Epidermal melanocyte (primary cell): Measurements from ENCODE around the gene VAV2.

Experiments used
- DNase-seq: peaks from one replicate; pipeline ENCODE4 v3.0.0; 2011; ENCODE audit warnings: low spot score; ENCODE audit not compliant: insufficient read length

Gene VAV2

DNA sequence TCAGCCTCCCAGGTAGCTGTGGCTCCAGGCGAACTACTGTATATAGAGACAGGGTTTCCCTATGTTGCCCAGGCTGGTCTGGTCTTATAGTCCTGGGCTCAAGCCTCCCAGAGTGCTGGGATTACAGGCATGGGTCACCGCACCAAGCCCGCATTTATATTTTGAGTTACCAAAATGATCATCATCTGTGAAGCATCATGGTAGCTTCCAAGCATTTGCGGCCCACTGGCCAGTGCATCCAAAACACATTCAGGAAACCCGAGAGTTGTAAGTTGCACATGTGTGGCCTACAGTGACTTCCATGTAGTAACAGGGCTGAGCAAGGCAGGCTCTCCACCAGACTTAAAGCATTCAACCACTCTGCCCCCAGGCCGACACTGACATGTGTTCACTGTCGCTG lies 35.4 kb upstream of the VAV2 start:
- DNase-seq = no peak

DNA sequence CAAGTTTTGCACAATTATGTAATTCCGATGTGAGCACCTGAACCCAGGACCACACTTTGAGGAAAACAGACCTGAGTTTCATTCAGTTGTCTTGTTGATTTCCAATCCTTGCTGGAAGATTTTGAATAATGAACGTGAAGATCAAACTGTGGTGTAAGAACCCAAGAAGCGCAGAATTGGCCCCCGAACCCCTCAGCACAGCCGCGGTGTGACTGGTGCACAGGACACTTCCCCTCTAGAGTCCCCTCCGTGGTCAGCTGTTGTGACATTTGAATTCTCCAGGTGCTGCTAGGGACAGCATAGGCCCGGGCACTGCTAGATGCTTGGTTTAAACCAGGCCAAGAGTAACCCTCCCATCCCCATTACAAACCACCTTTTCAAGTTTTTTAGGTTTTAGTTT lies 34.9 kb upstream of the VAV2 start:
- DNase-seq = no peak

DNA sequence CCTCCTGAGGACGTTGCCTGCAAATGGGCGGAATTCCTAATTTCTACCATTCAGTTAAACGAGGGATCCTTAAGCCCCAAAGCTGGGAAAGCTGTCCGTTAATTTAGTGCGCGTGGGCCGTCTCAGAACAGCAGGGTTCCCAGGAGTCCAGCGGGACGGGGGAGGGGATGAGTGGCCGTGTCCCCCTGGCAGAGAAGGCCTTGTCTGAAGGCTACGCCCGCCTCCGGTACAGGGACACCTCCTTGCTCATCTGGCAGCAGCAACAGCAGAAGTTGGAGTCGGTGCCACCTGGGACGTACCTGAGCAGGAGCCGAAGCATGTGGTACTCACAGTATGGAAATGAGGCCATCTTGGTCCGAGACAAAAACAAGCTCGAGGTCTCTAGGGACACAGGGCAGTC lies 34.5 kb upstream of the VAV2 start:
- no peak for DNase-seq

DNA sequence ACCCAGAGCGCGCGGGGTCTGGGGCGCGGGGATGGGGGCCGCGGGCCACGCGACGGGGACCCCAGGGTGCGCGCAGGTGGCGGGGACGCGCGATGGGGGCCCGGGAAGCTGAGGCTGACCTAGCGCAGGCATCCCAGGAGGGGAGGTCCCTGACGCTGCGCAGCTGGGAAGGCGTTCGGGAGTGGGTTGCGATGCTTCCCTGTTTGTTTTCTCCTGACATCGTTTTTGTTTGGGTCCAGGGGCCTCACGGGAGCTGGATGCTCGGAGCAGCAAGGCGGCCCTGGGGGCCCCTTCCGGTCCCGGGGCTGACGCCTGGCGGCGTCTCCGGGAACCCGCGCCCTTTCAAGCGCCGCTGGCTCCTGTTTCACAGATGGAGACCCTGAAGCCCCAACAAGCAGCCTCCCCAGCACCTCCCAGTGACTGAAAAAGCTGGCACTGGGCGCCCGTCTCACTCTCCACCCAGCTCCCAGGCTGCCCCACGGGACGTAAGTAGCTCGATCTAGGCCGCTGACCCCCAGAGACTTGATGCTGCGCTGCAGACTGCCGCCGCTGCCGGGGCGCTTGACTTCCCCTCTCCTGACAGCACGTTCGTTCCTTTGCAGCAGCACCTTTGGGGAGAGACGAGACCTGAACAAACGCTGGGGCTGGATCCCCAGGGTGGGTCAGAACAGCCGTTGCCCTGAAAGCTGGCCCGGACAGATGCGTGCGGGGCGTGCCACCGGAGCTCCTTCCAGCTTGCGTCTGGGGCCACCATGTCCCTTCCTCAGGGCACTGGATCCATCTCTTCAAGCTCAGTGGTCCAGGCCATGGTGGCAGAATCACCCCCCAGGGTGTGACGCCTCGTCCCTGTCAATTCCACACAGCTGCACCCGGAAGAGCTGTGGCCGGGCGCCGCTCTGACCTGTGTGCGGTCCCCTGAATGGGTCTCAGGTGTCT lies 33.8 kb upstream of the VAV2 start:
- DNase-seq = peak; percentile 54

DNA sequence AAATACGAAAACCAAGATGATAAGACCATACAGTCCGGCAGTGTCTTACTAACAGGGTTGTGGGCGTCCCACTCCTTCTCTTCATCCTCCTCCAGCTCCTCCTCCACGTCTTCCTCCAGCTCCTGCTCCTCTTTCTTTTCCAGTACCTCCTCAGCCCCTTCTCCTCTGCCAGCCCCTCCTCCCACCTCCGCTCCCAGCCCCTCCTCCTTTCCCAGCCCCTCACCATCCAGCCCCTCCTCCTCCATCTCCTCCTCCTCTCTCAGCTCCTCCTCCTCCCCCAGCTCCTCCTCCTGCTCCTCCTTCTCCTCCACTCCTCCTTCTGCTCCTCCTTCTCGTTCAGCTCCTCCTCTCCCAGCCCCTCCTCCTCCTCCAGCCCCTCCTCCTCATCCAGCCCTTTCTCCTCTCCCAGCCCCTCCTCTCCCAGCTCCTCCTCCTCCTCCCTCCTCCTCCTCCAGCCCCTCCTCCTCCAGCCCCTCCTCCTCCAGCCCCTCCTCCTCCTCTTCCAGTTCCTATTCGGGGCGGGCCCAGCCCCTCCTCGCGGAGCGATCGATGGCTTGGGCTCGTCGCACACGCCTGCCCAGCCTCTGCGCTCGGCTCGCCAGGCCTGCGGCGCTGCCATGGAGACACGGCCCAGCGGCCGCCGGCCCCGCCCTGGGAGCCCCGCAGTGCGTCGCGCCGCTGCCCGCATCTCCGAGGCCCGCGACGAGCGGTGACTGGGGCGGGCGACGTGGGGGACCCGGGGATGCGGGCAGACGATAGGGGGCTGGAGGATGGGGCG lies 32.9 kb upstream of the VAV2 start, which contains the start of gene BRD3OS:
Gene BRD3OS (plus strand): TSS at position 654 of the 778 bp plus-strand sequence. CDS start 1,267 bp downstream, outside the sequence.
- DNase-seq = peak; percentile 92

DNA sequence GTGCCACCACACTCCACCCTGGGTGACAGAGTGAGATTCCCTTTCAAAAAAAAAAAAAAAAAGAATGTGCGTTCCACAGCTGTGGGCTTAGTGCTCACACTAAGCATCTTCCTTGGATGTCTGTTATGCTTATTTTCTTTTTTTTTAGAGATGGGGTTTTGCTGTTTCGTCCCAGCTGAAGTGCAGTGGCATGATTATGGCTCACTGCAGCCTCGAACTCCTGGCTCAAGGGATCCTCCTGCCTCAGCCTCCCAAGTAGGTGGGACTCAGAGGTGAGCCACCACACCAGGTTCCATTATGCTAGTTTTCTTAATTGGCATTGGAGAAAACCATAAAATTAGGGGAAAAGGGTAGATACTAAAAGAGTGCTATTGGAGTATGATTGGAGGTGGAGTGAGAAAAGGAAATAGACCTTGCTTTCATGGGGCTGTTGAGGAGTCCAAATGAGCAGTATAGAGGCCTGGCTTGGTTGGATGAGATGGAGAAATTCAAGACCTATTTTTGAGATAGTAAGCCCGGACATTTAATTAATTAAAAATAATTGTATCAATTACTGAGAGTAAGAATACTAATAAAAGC lies 32.2 kb upstream of the VAV2 start:
- no peak for DNase-seq

DNA sequence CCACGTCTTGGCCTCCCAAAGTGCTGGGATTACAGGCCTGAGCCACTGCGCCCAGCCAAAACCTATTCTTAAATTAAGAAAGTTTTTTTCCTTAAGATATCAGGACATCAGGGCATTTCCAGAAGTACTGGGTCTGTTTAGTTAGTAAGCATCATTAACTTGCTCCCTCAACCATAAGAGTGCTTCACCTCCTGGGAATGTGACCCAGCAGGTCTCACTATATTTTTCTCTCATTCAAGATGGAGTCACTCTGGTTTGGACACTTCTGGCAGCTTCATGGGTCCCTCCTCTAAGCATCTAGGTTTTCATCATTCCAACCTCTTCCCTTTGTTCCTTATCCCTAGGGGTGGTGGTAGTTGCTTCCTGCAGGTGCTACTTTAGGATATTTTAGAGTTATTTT lies 22.8 kb upstream of the VAV2 start:
- DNase-seq = no peak

DNA sequence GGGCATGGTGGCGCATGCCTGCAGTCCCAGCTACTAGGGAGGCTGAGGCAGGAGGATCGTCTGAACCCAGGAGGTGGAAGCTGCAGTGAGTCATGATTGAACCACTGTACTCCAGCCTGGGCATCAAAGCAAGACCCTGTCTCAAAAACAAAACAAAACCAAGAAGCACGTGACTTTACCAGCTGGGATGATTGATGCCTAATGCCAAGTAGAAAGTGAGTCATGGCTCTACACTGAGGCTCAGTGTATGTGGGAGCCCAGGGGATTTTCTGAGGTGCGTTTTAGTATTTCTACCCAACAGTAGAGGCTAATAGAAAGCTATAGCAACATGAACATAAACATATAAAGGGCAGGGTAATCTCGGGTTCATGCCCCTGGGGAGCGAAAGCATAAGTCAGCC lies 19.3 kb upstream of the VAV2 start:
- DNase-seq = no peak

DNA sequence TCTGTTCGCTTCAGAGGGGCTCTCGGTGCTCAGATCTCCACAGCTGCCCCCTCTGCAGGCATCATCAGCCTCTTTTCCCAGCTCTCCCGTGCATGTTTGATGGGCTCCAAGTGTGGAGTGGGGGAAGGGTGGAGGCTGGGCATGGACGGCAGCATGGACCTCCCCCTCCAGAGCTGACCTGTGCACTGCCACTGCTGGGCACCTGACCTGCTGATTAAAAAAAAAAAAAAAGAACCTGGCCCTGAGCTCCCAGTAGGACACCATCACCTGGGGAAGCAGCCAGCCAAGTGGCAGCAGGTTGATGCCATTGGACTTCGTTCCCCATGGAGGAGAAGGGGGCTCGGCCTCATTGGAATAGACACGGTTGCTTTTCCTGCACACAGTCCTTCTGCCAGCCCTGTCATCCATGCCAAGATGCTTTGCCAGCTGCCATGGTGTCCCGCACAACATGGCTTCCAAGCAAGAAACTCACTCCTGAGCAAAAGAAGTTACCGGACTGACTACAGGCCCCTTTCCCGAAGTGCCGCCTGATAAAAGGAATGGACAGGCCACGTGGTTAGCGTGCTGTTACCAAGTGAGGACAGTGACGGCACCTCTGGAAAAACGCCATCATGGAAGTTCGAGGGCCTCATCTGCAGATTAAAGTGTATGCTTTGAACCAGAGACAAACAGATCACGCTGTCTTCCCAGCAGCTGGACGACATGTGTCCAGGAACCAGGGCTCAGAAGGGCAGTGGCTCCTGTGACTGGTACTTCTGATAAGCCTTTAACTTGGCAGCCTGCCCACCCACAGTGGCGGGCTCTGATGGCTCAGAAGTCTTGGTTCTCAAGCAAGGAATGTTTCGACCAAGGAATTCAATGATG lies 18.4 kb upstream of the VAV2 start:
- no peak for DNase-seq

DNA sequence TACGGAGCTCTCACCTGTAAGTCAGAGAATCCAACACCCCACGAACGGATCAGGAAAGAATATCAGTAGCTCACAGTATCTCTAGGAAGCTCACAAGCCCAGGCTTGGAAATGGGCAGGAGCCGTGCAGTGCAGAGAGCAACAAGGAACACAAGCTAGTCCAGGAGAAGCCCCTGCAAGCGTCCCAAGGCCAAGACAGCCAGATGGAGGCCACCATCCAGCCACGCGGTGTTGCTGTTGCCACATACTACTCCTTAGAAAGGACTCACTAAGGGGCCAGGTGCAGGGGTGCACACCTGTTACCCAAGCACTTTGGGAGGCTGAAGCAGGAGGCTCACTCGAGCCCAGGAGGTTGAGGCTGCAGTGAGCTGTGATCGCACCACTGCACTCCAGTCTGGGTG lies 15.4 kb upstream of the VAV2 start:
- DNase-seq = no peak

DNA sequence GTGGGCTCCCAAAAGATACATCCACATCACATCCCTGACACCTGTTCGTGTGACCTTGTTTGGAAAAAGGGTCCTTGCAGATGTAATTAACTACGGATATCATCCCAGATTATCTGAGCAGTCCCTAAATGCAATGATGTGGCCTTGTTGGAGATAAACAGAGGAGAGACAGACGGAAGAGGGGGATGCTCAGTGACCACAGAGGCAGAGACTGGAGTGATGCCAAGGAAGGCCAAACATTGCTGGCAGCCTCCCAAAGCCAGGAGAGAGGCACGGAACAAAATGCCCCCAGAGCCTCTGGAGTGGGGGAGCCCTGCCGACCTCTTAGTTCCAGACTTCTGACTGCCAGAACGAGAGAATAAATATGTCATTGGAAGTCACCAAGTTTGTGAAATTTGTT lies 15.0 kb upstream of the VAV2 start:
- no peak for DNase-seq

DNA sequence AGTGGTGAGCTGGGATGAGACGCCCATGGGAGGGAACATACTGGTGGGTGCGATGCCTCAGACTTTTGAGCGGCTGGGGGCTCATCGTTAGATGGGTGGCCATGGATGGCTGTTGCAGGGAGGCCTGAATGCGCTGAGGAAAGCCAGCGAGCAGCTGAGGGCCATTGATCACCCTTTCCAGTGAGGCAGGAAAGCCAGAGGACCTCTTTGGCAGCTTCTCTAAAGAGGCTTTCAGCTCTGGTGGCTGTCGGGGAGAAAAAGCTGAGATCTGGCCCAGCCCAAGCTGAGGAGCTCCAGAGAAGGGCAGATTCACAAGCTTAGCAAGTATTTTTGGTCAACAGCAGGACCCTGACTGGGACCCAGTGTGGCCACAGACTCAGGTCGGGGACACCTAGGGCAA lies 13.3 kb upstream of the VAV2 start:
- no peak for DNase-seq

DNA sequence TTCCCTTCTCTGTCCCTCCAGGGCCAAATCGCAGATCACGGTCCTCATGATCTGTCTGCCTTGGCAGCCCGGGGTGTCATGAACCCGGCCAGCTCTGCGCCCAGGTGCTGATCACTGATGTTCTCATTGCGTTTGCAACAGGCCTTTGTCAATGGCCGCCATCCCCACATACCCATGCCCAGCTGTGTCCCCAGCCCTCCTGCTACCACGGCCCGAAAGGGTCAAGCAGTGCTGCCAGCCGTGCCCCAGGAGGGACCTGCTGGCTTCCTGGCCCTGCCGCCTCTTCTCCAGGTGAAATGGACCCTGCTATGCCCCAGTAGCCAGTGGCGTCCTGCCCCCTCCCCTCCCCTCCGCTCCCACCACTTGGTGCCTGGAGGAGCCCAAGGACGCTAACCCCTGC lies 12.8 kb upstream of the VAV2 start:
- DNase-seq = no peak

DNA sequence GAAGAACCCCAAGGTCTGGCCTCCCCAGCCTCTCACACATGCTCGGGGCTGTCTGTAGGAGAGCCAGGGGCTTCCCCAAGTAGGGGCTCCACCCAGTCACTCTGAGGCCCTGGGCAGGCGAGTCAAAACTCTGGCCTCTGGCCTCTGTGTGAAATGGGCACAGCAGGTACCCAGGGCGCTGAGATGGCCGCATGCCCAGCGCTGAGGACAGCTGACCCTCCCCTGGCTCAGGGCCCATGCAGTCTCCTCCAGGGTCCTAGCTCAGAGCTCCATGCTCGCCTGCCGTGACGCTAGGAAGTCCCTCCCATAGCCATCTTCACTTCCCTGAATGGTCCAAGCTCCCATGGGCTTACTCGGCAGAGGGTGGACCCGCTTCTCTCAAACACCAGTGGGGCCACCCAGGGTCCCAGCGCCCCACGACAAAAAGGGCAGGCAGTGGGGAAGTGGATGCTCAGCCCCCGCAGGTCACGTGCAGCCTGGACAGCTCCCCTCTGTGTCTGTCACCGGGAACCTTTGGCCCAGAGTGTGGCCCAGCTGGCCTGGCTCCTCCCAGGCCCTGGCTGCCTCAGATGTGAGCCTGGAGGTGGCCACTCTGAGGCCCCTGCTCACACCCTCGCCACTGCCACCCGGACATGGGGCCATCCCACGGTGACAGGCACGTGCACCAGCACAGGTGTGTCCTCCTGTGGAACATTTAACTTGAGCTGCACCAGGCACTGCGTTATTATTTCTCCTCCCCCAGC lies 12.2 kb upstream of the VAV2 start:
- no peak for DNase-seq

DNA sequence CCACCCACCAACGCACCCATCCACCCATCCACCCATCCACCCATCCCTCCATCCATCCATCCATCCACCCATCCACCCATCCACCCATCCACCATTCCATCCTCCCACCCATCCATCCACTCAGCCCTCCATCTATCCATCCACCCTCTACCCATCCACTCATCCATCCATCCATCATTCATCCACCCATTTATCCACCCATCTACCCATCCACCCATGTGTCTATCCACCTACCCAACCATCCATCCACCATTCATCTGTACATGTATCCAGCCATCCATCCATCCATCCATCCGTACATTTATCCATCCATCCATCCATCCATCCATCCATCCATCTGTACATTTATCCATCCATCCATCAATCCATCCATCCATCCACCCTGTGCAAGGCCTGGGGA lies 11.1 kb upstream of the VAV2 start:
- DNase-seq = no peak

DNA sequence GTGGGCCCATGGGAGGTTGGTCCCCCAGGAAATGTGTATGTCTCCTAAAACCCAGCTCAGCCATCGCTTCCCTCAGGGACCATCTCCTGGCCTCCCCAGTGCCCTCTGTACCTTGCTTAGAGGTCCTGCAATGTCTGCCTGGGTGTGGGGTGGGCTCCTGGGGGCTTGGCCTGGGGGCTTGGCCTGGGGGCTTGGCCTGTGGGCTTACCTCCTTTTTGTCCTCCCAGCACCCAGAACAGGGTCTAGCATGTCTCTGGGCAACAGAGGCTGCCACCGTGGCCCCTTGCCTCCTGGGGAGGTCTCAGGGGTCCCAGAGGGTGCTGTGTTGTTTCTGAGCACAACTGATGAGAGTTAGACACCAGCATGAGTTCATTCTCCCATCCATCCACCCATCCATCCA lies 10.7 kb upstream of the VAV2 start:
- DNase-seq = no peak

DNA sequence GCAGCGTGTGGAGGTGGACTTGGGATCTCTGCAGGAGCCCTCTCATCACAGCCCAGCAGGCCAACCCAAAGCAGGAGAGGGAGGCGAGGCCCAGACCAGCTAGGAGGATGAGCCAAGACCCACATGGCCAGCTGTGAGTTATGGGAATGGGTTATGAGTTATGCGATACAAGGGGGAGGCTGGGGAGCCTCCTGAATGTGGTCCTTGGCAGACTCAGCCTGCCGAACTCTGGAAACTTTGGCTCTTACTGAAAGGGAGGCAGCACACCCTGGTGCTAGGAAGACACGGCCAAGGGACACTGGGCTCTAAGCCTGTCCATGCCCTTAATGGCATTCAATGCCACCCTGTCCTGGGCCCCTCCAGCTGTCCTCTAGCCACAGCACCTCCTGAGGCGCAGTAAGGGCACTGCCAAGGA lies 7.7 kb upstream of the VAV2 start:
- no peak for DNase-seq

DNA sequence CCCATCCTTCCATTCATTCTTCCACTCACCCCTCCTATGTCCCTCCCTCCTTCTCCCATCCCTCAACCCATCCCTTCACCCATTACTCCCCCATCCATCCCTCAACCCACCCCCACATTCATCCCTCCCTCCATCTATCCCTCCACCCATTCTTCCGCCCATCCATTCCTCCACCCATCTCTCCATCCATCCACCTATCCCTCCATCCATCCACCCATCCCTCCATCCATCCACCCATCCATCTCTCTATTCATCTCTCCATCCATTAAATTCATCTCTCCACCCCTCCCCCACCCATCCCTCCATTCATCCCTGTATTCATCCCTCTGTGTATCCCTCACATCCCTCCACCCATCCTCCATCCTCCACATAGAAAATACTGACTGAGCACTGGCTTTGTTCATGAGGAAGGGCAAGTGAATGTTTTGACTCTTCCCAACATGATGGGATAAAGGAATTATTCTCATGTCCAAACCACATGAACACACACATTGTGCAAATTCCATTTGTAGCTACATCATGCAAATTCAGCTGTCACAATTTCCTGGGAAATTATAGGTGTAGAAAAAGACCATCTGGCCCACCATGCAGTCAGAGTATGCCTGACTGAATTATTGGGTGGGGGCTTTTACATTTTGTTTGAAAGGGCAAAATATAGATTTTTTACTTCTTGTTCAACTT lies 6.9 kb upstream of the VAV2 start:
- DNase-seq = no peak

DNA sequence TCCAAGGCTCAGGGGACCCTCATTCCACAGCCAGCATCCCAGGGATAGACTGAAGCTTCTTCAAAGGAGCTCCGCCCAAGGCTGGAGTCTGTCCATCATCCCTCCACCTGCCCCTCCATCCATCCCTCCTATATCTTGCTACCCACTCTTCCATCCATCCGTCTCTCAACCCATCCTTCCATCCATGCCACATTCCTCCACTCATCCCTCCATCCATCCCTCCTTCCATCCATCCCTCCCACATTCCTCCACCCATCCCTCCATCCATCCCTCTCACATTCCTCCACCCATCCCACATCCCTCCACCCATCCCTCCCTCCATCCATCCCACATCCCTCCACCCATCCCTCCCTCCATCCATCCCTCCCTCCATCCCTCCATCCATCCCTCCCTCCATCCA lies 5.5 kb upstream of the VAV2 start:
- DNase-seq = no peak
